H9 (cell line): Measurements from ENCODE around the gene CORO1C. TPM values are rescaled to one million over a fixed set of nuclear protein-coding genes. Genes with fewer than 3 reads are reported as not detected.

Experiments
- DNase-seq: peaks from one replicate; pipeline ENCODE4 v3.0.0-alpha.2; 2017
- H2AFZ ChIP-seq: one replicate; pipeline ENCODE4 v1.6.1; 2013; ENCODE audit warnings: mild to moderate bottlenecking, low read length, control low read depth, moderate library complexity
- H2AK5ac ChIP-seq: 2 replicates; pipeline ENCODE4 v1.6.1; 2013; ENCODE audit warnings: low read length, control low read depth, mixed read lengths; ENCODE audit not compliant: insufficient read length
- H2BK120ac ChIP-seq: one replicate; pipeline ENCODE4 v1.6.1; 2013; ENCODE audit warnings: low read depth, mild to moderate bottlenecking, low read length, control low read depth, inconsistent platforms; ENCODE audit not compliant: poor library complexity, severe bottlenecking
- H2BK12ac ChIP-seq: 2 replicates; pipeline ENCODE4 v1.6.1; 2013; ENCODE audit warnings: low read length, control low read depth, mixed read lengths, low read depth; ENCODE audit not compliant: insufficient read length
- H2BK15ac ChIP-seq: 2 replicates; pipeline ENCODE4 v1.6.1; 2013; ENCODE audit warnings: low read depth, low read length, control low read depth
- H2BK20ac ChIP-seq: one replicate; pipeline ENCODE4 v1.6.1; 2013; ENCODE audit warnings: low read depth, mild to moderate bottlenecking, low read length, control low read depth, inconsistent platforms; ENCODE audit not compliant: poor library complexity, severe bottlenecking
- H2BK5ac ChIP-seq: 2 replicates; pipeline ENCODE4 v1.6.1; 2013; ENCODE audit warnings: low read length, control low read depth, mixed read lengths; ENCODE audit not compliant: insufficient read length
- H3K14ac ChIP-seq: 2 replicates; pipeline ENCODE4 v1.6.1; 2013; ENCODE audit warnings: low read length, control low read depth; ENCODE audit not compliant: insufficient read depth
- H3K18ac ChIP-seq: 2 replicates; pipeline ENCODE4 v1.6.1; 2013; ENCODE audit warnings: low read depth, mild to moderate bottlenecking, mixed read lengths, low read length, control low read depth; ENCODE audit not compliant: insufficient read length
- H3K23ac ChIP-seq: 2 replicates; pipeline ENCODE4 v1.6.1; 2013; ENCODE audit warnings: low read length, control low read depth, mixed read lengths, low read depth; ENCODE audit not compliant: insufficient read length
- H3K23me2 ChIP-seq: 2 replicates; pipeline ENCODE4 v1.6.1; 2013; ENCODE audit warnings: low read depth, mild to moderate bottlenecking, mixed read lengths, low read length, control low read depth; ENCODE audit not compliant: insufficient read length, poor library complexity, severe bottlenecking
- H3K27ac ChIP-seq: 2 replicates; pipeline ENCODE4 v1.5.1; 2013; ENCODE audit warnings: low read length, control low read depth, mixed read lengths, low read depth; ENCODE audit not compliant: insufficient read length
- H3K27me3 ChIP-seq: 2 replicates; pipeline ENCODE4 v1.6.1; 2013; ENCODE audit warnings: low read length, control low read depth, inconsistent platforms; ENCODE audit not compliant: insufficient read depth
- H3K4ac ChIP-seq: 2 replicates; pipeline ENCODE4 v1.6.1; 2013; ENCODE audit warnings: low read depth, mild to moderate bottlenecking, control low read depth, inconsistent platforms, low read length, moderate library complexity
- H3K4me1 ChIP-seq: 2 replicates; pipeline ENCODE4 v1.6.1; 2013; ENCODE audit warnings: low read length, control low read depth, inconsistent platforms; ENCODE audit not compliant: insufficient read depth
- H3K4me2 ChIP-seq: 2 replicates; pipeline ENCODE4 v1.6.1; 2013; ENCODE audit warnings: low read length, control low read depth, mixed read lengths; ENCODE audit not compliant: insufficient read length, insufficient read depth
- H3K56ac ChIP-seq: 2 replicates; pipeline ENCODE4 v1.6.1; 2013; ENCODE audit warnings: low read depth, mild to moderate bottlenecking, mixed read lengths, low read length, control low read depth; ENCODE audit not compliant: insufficient read length
- H3K79me1 ChIP-seq: 2 replicates; pipeline ENCODE4 v1.6.1; 2013; ENCODE audit warnings: low read depth, mild to moderate bottlenecking, moderate library complexity, low read length, control low read depth, inconsistent platforms; ENCODE audit not compliant: insufficient read depth, poor library complexity, severe bottlenecking
- H3K79me2 ChIP-seq: 2 replicates; pipeline ENCODE4 v1.6.1; 2013; ENCODE audit warnings: low read length, control low read depth, inconsistent platforms; ENCODE audit not compliant: insufficient read depth
- H3K9ac ChIP-seq: 2 replicates; pipeline ENCODE4 v1.6.1; 2013; ENCODE audit warnings: low read length, control low read depth, mixed read lengths; ENCODE audit not compliant: insufficient read length; ENCODE audit errors: extremely low read depth
- H3K9me3 ChIP-seq: one replicate; pipeline ENCODE4 v1.6.1; 2013; ENCODE audit warnings: low read depth, low read length, inconsistent platforms; ENCODE audit not compliant: control insufficient read depth
- H3T11ph ChIP-seq: one replicate; pipeline ENCODE4 v1.6.1; 2013; ENCODE audit warnings: mild to moderate bottlenecking, low read length, control low read depth, inconsistent platforms
- H4K20me1 ChIP-seq: one replicate; pipeline ENCODE4 v1.6.1; 2013; ENCODE audit not compliant: control insufficient read depth, insufficient read length, insufficient read depth
- H4K5ac ChIP-seq: 2 replicates; pipeline ENCODE4 v1.6.1; 2013; ENCODE audit warnings: low read depth, mild to moderate bottlenecking, mixed read lengths, low read length, control low read depth; ENCODE audit not compliant: insufficient read length
- H4K8ac ChIP-seq: replicated peaks from 2 replicates; pipeline ENCODE4 v1.6.1; 2013; ENCODE audit warnings: low read length, control low read depth, mixed read lengths, low read depth; ENCODE audit not compliant: insufficient read length
- H4K91ac ChIP-seq: 2 replicates; pipeline ENCODE4 v1.6.1; 2013; ENCODE audit warnings: low read depth, mild to moderate bottlenecking, moderate library complexity, mixed read lengths, low read length, control low read depth; ENCODE audit not compliant: insufficient read length
- H3K27ac Mint-ChIP-seq, 3 experiments: 2 replicates in 2 of 3; 3 replicates in 1 of 3; pipeline ENCODE4 v1.8.0; 2020 to 2021; ENCODE audit warnings: mixed read lengths in 3 of 3, mild to moderate bottlenecking in 1 of 3, moderate library complexity in 1 of 3
- H3K27me3 Mint-ChIP-seq: 2 replicates; pipeline ENCODE4 v1.8.0; 2021; ENCODE audit warnings: low read depth, mild to moderate bottlenecking, moderate library complexity, mixed read lengths
- H3K36me3 Mint-ChIP-seq, 3 experiments: 2 replicates in 2 of 3; 3 replicates in 1 of 3; pipeline ENCODE4 v1.8.0; 2020 to 2021; ENCODE audit warnings: low read depth in 3 of 3, mixed read lengths in 3 of 3; ENCODE audit not compliant: insufficient read depth in 1 of 3
- H3K4me1 Mint-ChIP-seq, 2 experiments: 2 replicates each; pipeline ENCODE4 v1.8.0; 2020; ENCODE audit warnings: mixed read lengths in 2 of 2
- H3K4me3 Mint-ChIP-seq, 2 experiments: 2 replicates in 1 of 2; 3 replicates in 1 of 2; pipeline ENCODE4 v1.8.0; 2020 to 2021; ENCODE audit warnings: mild to moderate bottlenecking in 2 of 2, mixed read lengths in 2 of 2, moderate library complexity in 1 of 2
- H3K9me3 Mint-ChIP-seq, 2 experiments: 2 replicates in 1 of 2; 3 replicates in 1 of 2; pipeline ENCODE4 v1.8.0; 2020; ENCODE audit warnings: mild to moderate bottlenecking in 2 of 2, mixed read lengths in 2 of 2, moderate library complexity in 1 of 2
- WGBS: extraction: QIAGEN DNeasy Blood & Tissue Kit; methylation state at CpG from one replicate; pipeline ENCODE4 v1.1.7; 2013; ENCODE audit warnings: missing lambda C conversion rate, low lambda C conversion rate, mixed read lengths; ENCODE audit not compliant: insufficient read length; ENCODE audit errors: extremely low coverage; 5-methylcytosine and 5-hydroxymethylcytosine counted together
- total RNA-seq: library from RNA; stranded (reverse); gene quantifications from 2 replicates; pipeline ENCODE4 v1.2.1, GENCODE V29; 2021
- TF ChIP-seq, protein P1 (sequence below): fragments of 200-600 bp; sonication (generic); conservative IDR thresholded peaks from 3 replicates; pipeline ENCODE4 v1.8.0; 2021; ENCODE audit warnings: antibody characterized with exemption, mild to moderate bottlenecking

The CORO1C gene
- total RNA-seq, 1 experiment from 2014 or later, result 154 TPM

GRCh38 chr12:108620236-108620879, 111.0 kb downstream of the CORO1C start:
- Histone ChIP-seq H3K4ac (no peak overlapping the region), H3K23ac (no peak overlapping the region), H2BK15ac (no peak overlapping the region), H3K79me2 (no peaks in the 10 kb centered on the region), H4K8ac (no peak overlapping the region), H3K14ac (no peak overlapping the region), H2BK20ac (no peak overlapping the region), H2AK5ac (no peak overlapping the region), H4K20me1 (peaks cover 4% of the 10 kb centered on the region), H3K79me1 (no peaks in the 10 kb centered on the region), H3K4me1 (peaks cover 3% of the 10 kb centered on the region; the same call in 1 of the 2 replicates), H3K9ac (no peak overlapping the region), H2BK5ac (no peak overlapping the region), H4K5ac (no peak overlapping the region), H2BK120ac (no peak overlapping the region), H3K56ac (no peak overlapping the region), H3K23me2 (no peaks in the 10 kb centered on the region), H3K27me3 (no peaks in the 10 kb centered on the region), H4K91ac (no peak overlapping the region), H2AFZ (no peak overlapping the region), H3K9me3 (no peaks in the 10 kb centered on the region), H3T11ph (no peak overlapping the region), H3K27ac (no peak overlapping the region), H3K4me2 (no peak overlapping the region), H2BK12ac (no peak overlapping the region), H3K18ac (no peak overlapping the region)
- TF ChIP-seq, protein P1, sequence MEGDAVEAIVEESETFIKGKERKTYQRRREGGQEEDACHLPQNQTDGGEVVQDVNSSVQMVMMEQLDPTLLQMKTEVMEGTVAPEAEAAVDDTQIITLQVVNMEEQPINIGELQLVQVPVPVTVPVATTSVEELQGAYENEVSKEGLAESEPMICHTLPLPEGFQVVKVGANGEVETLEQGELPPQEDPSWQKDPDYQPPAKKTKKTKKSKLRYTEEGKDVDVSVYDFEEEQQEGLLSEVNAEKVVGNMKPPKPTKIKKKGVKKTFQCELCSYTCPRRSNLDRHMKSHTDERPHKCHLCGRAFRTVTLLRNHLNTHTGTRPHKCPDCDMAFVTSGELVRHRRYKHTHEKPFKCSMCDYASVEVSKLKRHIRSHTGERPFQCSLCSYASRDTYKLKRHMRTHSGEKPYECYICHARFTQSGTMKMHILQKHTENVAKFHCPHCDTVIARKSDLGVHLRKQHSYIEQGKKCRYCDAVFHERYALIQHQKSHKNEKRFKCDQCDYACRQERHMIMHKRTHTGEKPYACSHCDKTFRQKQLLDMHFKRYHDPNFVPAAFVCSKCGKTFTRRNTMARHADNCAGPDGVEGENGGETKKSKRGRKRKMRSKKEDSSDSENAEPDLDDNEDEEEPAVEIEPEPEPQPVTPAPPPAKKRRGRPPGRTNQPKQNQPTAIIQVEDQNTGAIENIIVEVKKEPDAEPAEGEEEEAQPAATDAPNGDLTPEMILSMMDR, result no peak
- DNase-seq, result no peak
- Mint-ChIP-seq H3K4me1 (peaks cover 29 to 30% of the 10 kb centered on the region in 2 experiments), H3K9me3 (peaks cover 4 to 5% of the 10 kb centered on the region in 2 experiments; a peak in 3 of 5 replicates), H3K36me3 (peaks cover 0 to 2% (median 0%) of the 10 kb centered on the region in 3 experiments; a peak in 2 of 7 replicates), H3K27ac (peak overlapping the region in 2 of 3 experiments; percentile 2 to 13; a peak in 1 of 7 replicates), H3K27me3 (no peaks in the 10 kb centered on the region; the same call in 1 of the 2 replicates), H3K4me3 (no peak overlapping the region)
- WGBS, result no CpG with 5 or more reads among the region's 10 CpGs
